Measurements from ENCODE around the gene MMP14. TPM values are rescaled to one million over a fixed set of nuclear protein-coding genes. Genes with fewer than 3 reads are reported as not detected.
A peak's percentile ranks its signal among the peaks of the same experiment; 100 is the strongest.

MMP14 gene
- total RNA-seq, 1 experiment from 2014 or later = 10.5 TPM

DNA sequence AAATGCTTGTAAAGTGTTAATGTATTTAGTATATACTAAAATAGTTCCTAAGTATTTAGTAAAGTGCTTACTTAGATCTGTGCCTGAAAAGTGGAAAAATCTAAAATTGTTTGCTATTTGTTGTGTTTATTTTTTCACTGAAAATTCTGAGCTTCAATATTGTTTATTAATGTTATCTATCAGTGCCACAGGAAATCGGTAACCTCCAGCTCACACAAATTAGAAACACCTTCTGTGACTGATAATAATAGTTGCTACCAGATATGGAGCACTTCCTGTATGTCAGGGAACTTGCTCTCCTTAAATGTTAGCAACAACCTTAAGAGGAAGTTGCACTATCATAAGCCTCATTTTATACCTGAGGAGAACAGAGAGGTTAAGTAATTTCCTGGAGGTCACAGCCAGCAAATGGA, 34.4 kb downstream of the MMP14 start:
- TSS peak; percentile 48 for BruUV-seq (replicated peaks)
- CTCF ChIA-PET = interaction anchor here (0.8 to 1.9 kb wide), 7 partner anchors 11 to 281 kb away, joined by 3 to 9 read pairs (median 4); partner anchors contain the start of genes DAD1 and OXA1L
- H3K27ac Mint-ChIP-seq (ENCODE audit: unreplicated experiment) = peak overlapping the region; percentile 92
- intact Hi-C loops (cut with micrococcal nuclease; ENCODE audit: unreplicated experiment) = no loop called here
- no peaks in the 10 kb centered on the region for H3K9me3 Mint-ChIP-seq (ENCODE audit: low read depth, unreplicated experiment)
- H3K27me3 Mint-ChIP-seq (ENCODE audit: unreplicated experiment) = no peaks in the 10 kb centered on the region
- no peak for DNase-seq
- TF ChIP-seq, protein P1, sequence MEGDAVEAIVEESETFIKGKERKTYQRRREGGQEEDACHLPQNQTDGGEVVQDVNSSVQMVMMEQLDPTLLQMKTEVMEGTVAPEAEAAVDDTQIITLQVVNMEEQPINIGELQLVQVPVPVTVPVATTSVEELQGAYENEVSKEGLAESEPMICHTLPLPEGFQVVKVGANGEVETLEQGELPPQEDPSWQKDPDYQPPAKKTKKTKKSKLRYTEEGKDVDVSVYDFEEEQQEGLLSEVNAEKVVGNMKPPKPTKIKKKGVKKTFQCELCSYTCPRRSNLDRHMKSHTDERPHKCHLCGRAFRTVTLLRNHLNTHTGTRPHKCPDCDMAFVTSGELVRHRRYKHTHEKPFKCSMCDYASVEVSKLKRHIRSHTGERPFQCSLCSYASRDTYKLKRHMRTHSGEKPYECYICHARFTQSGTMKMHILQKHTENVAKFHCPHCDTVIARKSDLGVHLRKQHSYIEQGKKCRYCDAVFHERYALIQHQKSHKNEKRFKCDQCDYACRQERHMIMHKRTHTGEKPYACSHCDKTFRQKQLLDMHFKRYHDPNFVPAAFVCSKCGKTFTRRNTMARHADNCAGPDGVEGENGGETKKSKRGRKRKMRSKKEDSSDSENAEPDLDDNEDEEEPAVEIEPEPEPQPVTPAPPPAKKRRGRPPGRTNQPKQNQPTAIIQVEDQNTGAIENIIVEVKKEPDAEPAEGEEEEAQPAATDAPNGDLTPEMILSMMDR (IDR thresholded peaks at IDR 0.05; ENCODE audit: unreplicated experiment) = no peak
- H3K36me3 Mint-ChIP-seq (ENCODE audit: insufficient read depth, unreplicated experiment) = peaks cover 36% of the 10 kb centered on the region
- peak overlapping the region; percentile 80 for H3K4me3 Mint-ChIP-seq (ENCODE audit: low read depth, unreplicated experiment)
- peaks cover 19% of the 10 kb centered on the region for H3K4me1 Mint-ChIP-seq (ENCODE audit: low read depth, unreplicated experiment)

DNA sequence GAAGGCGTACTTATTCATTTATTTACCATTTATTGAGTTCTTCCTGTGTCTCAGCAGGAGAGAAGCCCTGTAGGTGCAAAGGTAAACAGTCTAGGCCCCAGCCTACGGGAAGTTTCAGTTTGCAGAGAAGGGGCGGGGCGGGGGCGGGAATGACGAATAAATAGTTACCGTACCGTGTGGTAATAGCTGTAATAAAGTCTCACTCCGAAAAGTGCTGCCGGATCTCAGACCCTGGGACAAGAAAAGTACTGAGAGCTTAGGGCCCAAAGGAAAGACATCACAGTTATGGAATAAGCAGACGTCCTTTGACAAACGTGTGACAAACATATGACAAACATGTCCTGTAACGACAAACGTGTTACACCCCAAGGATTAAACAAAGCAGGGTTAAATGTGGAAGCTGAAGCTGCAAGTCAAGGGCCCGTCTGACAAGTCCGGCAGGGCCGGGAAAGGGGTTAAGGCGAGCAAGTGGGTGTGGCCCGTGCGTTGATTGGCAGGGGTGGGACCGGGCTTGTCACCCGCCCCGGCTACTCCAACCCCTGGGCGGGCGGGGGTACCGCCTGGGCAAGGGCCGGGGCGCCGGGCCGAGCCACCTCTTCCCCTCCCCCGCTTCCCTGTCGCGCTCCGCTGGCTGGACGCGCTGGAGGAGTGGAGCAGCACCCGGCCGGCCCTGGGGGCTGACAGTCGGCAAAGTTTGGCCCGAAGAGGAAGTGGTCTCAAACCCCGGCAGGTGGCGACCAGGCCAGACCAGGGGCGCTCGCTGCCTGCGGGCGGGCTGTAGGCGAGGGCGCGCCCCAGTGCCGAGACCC, 35.0 kb downstream of the MMP14 start, which contains the start of gene LRP10:
Gene LRP10 (plus strand): TSS at position 517 of the 809 bp plus-strand sequence. CDS start 564 bp downstream, outside the sequence.
- H3K4me3 Mint-ChIP-seq (ENCODE audit: low read depth, unreplicated experiment) = peak within 1 kb of the TSS; percentile 80
- peaks cover 16% of the 10 kb centered on the region for H3K4me1 Mint-ChIP-seq (ENCODE audit: low read depth, unreplicated experiment)
- H3K36me3 Mint-ChIP-seq (ENCODE audit: insufficient read depth, unreplicated experiment) = peaks cover 36% of the 10 kb centered on the region
- CTCF ChIA-PET = interaction anchor here (0.8 to 2.2 kb wide), 9 partner anchors 11 to 282 kb away, joined by 3 to 9 read pairs (median 4); partner anchors contain the start of genes DAD1 and OXA1L
- peak; percentile 95 for DNase-seq
- intact Hi-C loops (cut with micrococcal nuclease; ENCODE audit: unreplicated experiment) = loop anchor here (1.0 kb wide), 1 partner anchor 29 kb away; no protein-coding TSS in a partner anchor
- no TSS peak for BruUV-seq (replicated peaks)
- TF ChIP-seq, protein P1 (IDR thresholded peaks at IDR 0.05; ENCODE audit: unreplicated experiment) = no peak
- peak within 1 kb of the TSS; percentile 92 for H3K27ac Mint-ChIP-seq (ENCODE audit: unreplicated experiment)
- no peaks in the 10 kb centered on the region for H3K27me3 Mint-ChIP-seq (ENCODE audit: unreplicated experiment)
- H3K9me3 Mint-ChIP-seq (ENCODE audit: low read depth, unreplicated experiment) = no peaks in the 10 kb centered on the region

DNA sequence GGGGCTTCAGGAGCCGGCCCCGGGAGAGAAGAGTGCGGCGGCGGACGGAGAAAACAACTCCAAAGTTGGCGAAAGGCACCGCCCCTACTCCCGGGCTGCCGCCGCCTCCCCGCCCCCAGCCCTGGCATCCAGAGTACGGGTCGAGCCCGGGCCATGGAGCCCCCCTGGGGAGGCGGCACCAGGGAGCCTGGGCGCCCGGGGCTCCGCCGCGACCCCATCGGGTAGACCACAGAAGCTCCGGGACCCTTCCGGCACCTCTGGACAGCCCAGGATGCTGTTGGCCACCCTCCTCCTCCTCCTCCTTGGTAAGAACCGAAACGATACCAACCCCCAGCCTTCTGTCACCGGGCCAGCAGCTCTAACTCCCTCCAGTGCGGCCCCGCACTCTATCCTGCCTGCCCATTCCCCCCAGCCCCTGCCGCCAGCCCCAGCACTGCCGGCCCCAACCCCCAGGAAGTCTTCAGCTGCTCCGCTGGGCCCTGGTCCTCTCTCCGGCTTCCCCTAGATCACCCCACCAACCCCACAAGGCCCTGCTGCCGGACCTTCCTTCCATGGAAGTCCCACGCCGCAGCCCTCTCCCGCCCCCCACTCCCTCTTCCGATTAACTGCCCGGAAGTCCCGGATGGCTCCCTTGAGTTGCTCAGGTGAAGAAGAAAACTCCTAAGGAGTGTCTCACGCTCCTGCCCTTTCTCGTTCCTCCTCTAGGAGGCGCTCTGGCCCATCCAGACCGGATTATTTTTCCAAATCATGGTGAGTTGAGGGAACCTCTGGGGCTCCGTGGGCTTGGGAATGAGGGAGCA, 35.8 kb downstream of the MMP14 start:
- BruUV-seq (replicated peaks) = TSS peak; percentile 37
- intact Hi-C loops (cut with micrococcal nuclease; ENCODE audit: unreplicated experiment) = loop anchor here (1.0 kb wide), 1 partner anchor 28 kb away; no protein-coding TSS in a partner anchor

More for the DNA sequence above, 35.8 kb downstream of the MMP14 start:
- CTCF ChIA-PET = interaction anchor here (0.6 to 2.2 kb wide), 6 partner anchors 12 to 538 kb away, joined by 3 to 6 read pairs (median 4); no protein-coding TSS in a partner anchor
- peaks cover 8% of the 10 kb centered on the region for H3K4me1 Mint-ChIP-seq (ENCODE audit: low read depth, unreplicated experiment)
- H3K36me3 Mint-ChIP-seq (ENCODE audit: insufficient read depth, unreplicated experiment) = peaks cover 41% of the 10 kb centered on the region
- H3K27me3 Mint-ChIP-seq (ENCODE audit: unreplicated experiment) = no peaks in the 10 kb centered on the region
- peak; percentile 86 for DNase-seq
- peak overlapping the region; percentile 80 for H3K4me3 Mint-ChIP-seq (ENCODE audit: low read depth, unreplicated experiment)
- TF ChIP-seq, protein P1 (IDR thresholded peaks at IDR 0.05; ENCODE audit: unreplicated experiment) = peak; percentile 62
- no peaks in the 10 kb centered on the region for H3K9me3 Mint-ChIP-seq (ENCODE audit: low read depth, unreplicated experiment)
- peak overlapping the region; percentile 73 for H3K27ac Mint-ChIP-seq (ENCODE audit: unreplicated experiment)
